ENCODE measurements around the gene SLC17A1.

Gene SLC17A1

GRCh38 chr6:25756382-25757363 is 75.2 kb downstream of the SLC17A1 start:
- no peak for ATAC-seq
- TF ChIP-seq CSRNP3 (CRISPR knock-in tag; IDR thresholded peaks at IDR 0.05) (no peak), CREB5 (CRISPR knock-in tag; IDR thresholded peaks at IDR 0.05; ENCODE audit: low read depth) (no peak), TCF4 (CRISPR knock-in tag; IDR thresholded peaks at IDR 0.05; ENCODE audit: borderline replicate concordance) (no peak), ESRRG (CRISPR knock-in tag; IDR thresholded peaks at IDR 0.05) (no peak), PPARA (CRISPR knock-in tag; IDR thresholded peaks at IDR 0.05; ENCODE audit: borderline replicate concordance) (no peak), ZNF70 (CRISPR knock-in tag; IDR thresholded peaks at IDR 0.05) (no peak)

- no peak for TF ChIP-seq PPARA (CRISPR knock-in tag; IDR thresholded peaks at IDR 0.05; ENCODE audit: borderline replicate concordance)
- no peak for TF ChIP-seq CREB5 (CRISPR knock-in tag; IDR thresholded peaks at IDR 0.05; ENCODE audit: low read depth)
- no peak for TF ChIP-seq SNAI2 (CRISPR knock-in tag; IDR thresholded peaks at IDR 0.05)
- TF ChIP-seq RARB (CRISPR knock-in tag; IDR thresholded peaks at IDR 0.05): no peak
- no peak for TF ChIP-seq TSHZ2 (CRISPR knock-in tag; IDR thresholded peaks at IDR 0.05)
- TF ChIP-seq ARNTL (CRISPR knock-in tag; IDR thresholded peaks at IDR 0.05; ENCODE audit: borderline replicate concordance, low read depth): no peak
- TF ChIP-seq ZNF8 (CRISPR knock-in tag; IDR thresholded peaks at IDR 0.05): no peak
- no peak for TF ChIP-seq ZNF70 (CRISPR knock-in tag; IDR thresholded peaks at IDR 0.05)
- TF ChIP-seq PATZ1 (CRISPR knock-in tag; IDR thresholded peaks at IDR 0.05; ENCODE audit: borderline replicate concordance): no peak
- TF ChIP-seq CSDC2 (CRISPR knock-in tag; IDR thresholded peaks at IDR 0.05): no peak
- no peak for TF ChIP-seq CSRNP3 (CRISPR knock-in tag; IDR thresholded peaks at IDR 0.05)
- no peak for TF ChIP-seq GLIS3 (CRISPR knock-in tag; IDR thresholded peaks at IDR 0.05)
- no peak for TF ChIP-seq TCF4 (CRISPR knock-in tag; IDR thresholded peaks at IDR 0.05; ENCODE audit: borderline replicate concordance)
- no peak for TF ChIP-seq ZFP30 (CRISPR knock-in tag; IDR thresholded peaks at IDR 0.05)
- TF ChIP-seq ZNF565 (CRISPR knock-in tag; conservative IDR thresholded peaks at IDR 0.05; ENCODE audit: low read depth): no peak
- TF ChIP-seq ESRRG (CRISPR knock-in tag; IDR thresholded peaks at IDR 0.05): no peak
- no peak for TF ChIP-seq POU6F1 (CRISPR knock-in tag; IDR thresholded peaks at IDR 0.05; ENCODE audit: borderline replicate concordance, low read depth)
- no peak for TF ChIP-seq OSR1 (CRISPR knock-in tag; IDR thresholded peaks at IDR 0.05)
- no peak for TF ChIP-seq ZFP3 (CRISPR knock-in tag; IDR thresholded peaks at IDR 0.05)
- no peak for TF ChIP-seq ZC3H10 (CRISPR knock-in tag; IDR thresholded peaks at IDR 0.05)
- no peak for ATAC-seq
Measured at GRCh38 chr6:25755483-25755882, 76.4 kb downstream of the SLC17A1 start.
